Gastrocnemius medialis (tissue), 4 donors: ENCODE results near the gene PPFIA1. TPM values are rescaled to one million over a fixed set of nuclear protein-coding genes. Genes with fewer than 3 reads are reported as not detected.

Experiments used
- ATAC-seq, 2 donors: fragments of 150-250 bp; one replicate each; pipeline ENCODE4 v1.9.1; 2016
- DNase-seq, 2 donors: peaks; one replicate each; pipeline ENCODE4 v3.0.0-alpha.2; 2019
- H3K27ac ChIP-seq, 4 donors: fragments of 200-600 bp; sonication (generic); 1 replicate in 1 of 4; 2 replicates in 3 of 4; pipeline ENCODE4 v1.5.1; 2016 to 2018; ENCODE audit warnings: mild to moderate bottlenecking in 2 of 4, moderate library complexity in 1 of 4
- H3K27me3 ChIP-seq, 3 donors: fragments of 200-600 bp; sonication (generic) in 2 of 3; 1 replicate in 1 of 3; 2 replicates in 2 of 3; pipeline versions ENCODE4 v1.5.1 to v1.6.0; 2016 to 2019; ENCODE audit warnings: mild to moderate bottlenecking in 1 of 3, moderate library complexity in 1 of 3
- H3K36me3 ChIP-seq, 2 donors: fragments of 200-600 bp; sonication (generic) in 1 of 2; one replicate each; pipeline ENCODE4 v1.5.1; 2017 to 2018
- H3K4me1 ChIP-seq, 2 donors: fragments of 200-600 bp; sonication (generic) in 1 of 2; one replicate each; pipeline ENCODE4 v1.5.1; 2016 to 2017; ENCODE audit warnings: mild to moderate bottlenecking in 2 of 2
- H3K4me3 ChIP-seq, 4 donors: fragments of 200-600 bp; sonication (generic) in 3 of 4; 1 replicate in 1 of 4; 2 replicates in 3 of 4; pipeline ENCODE4 v1.5.1; 2016 to 2019; ENCODE audit warnings: mild to moderate bottlenecking in 2 of 4
- H3K9me3 ChIP-seq, 3 donors: fragments of 200-600 bp; sonication (generic) in 2 of 3; 1 replicate in 1 of 3; 2 replicates in 2 of 3; pipeline ENCODE4 v1.5.1; 2016 to 2019
- POLR2A ChIP-seq, 2 donors: fragments of 450-650 bp; IDR thresholded peaks; one replicate each; pipeline ENCODE4 v1.6.1; 2017; ENCODE audit warnings: antibody characterized with exemption in 2 of 2, mild to moderate bottlenecking in 2 of 2, moderate library complexity in 2 of 2
- in situ Hi-C, 4 donors: fragments of 200-750 bp; cut with MboI; loops; one replicate each; pipeline versions ENCODE4 v1.15.0 to v1.8.0; 2017; ENCODE audit warnings: low sequenced_read_pairs in 4 of 4
- intact Hi-C: fragments of 100-400 bp; cut with DNase I; formaldehyde crosslinking; loops from one replicate; pipeline ENCODE4 v1.15.1; 2023; ENCODE audit warnings: low total_unique reads
- total RNA-seq, 4 donors: library from RNA; depleted of rRNA; stranded (reverse); fragments of >200 nt; gene quantifications; one replicate each; pipeline versions ENCODE4 v1.1.0 to v1.2.3, GENCODE V29; 2016
- TF ChIP-seq, protein P1 (sequence below), 5 experiments: fragments of 450-650 bp in 3 of 5; fragments of 200-600 bp in 2 of 5; sonication (generic) in 2 of 5; IDR thresholded peaks in 4 of 5; conservative IDR thresholded peaks in 1 of 5; 1 replicate in 4 of 5; 2 replicates in 1 of 5; pipeline ENCODE4 v1.5.1; 2016 to 2019; ENCODE audit warnings: antibody characterized with exemption in 5 of 5, mild to moderate bottlenecking in 3 of 5, moderate library complexity in 3 of 5

Gene PPFIA1
- total RNA-seq, 4 donors from 2014 or later = 36.3 to 90.6 (median 46.0) TPM

DNA sequence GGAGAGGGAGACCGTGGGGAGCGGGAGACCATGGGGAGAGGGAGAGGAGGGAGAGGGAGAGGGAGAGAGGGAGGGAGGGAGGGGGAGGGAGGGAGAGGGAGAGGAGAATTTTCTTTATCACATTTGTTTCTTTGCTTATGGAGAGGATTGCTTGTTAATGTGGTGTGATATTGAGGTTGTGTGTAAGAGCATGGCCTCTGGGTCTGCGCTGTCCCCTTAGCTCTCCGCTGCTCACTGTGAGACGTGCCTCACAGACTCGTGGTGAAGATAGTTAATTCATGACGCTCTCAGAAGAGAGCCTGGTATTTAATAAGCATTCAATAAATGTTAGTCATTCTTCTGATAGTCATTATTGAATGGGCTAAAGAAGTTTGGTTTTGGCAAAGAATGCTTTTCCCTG lies 26.2 kb downstream of the PPFIA1 start:
- Histone ChIP-seq H3K4me3 (no peak overlapping the region), H3K27me3 (no peaks in the 10 kb centered on the region), H3K27ac (no peak overlapping the region), H3K4me1 (peaks cover 0 to 4% of the 10 kb centered on the region in 2 donors), H3K36me3 (peaks cover 0 to 12% of the 10 kb centered on the region in 2 donors), H3K9me3 (no peaks in the 10 kb centered on the region)
- intact Hi-C loops = no loop called here
- DNase-seq (no peak), ATAC-seq (no peak)
- TF ChIP-seq POLR2A (IDR thresholded peaks at IDR 0.05) = no peak
- TF ChIP-seq, protein P1, sequence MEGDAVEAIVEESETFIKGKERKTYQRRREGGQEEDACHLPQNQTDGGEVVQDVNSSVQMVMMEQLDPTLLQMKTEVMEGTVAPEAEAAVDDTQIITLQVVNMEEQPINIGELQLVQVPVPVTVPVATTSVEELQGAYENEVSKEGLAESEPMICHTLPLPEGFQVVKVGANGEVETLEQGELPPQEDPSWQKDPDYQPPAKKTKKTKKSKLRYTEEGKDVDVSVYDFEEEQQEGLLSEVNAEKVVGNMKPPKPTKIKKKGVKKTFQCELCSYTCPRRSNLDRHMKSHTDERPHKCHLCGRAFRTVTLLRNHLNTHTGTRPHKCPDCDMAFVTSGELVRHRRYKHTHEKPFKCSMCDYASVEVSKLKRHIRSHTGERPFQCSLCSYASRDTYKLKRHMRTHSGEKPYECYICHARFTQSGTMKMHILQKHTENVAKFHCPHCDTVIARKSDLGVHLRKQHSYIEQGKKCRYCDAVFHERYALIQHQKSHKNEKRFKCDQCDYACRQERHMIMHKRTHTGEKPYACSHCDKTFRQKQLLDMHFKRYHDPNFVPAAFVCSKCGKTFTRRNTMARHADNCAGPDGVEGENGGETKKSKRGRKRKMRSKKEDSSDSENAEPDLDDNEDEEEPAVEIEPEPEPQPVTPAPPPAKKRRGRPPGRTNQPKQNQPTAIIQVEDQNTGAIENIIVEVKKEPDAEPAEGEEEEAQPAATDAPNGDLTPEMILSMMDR (IDR thresholded peaks at IDR 0.05 in 4 of 5, conservative IDR thresholded peaks at IDR 0.05 in 1 of 5) = no peak
- in situ Hi-C loops = no loop called here

DNA sequence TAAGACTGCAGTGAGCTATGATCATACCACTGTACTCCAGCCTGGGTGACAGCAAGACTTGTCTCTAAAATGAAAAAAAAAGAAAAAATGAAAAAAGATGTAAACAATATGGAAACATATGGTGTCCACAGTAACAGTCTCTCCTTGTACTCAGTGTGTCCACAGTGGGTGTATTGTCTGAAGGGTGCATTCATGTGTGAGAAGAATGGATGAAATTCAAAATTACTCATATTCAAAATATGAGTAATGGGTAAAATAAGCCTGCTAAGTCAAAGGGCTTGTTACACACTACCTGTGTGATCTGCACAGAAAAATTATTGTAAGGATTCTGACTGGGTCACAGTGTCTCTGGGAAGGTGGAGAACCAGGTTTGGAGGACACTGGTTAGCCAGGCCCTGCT lies 26.9 kb downstream of the PPFIA1 start:
- DNase-seq = no peak
- intact Hi-C loops = no loop called here
- in situ Hi-C loops = no loop called here

DNA sequence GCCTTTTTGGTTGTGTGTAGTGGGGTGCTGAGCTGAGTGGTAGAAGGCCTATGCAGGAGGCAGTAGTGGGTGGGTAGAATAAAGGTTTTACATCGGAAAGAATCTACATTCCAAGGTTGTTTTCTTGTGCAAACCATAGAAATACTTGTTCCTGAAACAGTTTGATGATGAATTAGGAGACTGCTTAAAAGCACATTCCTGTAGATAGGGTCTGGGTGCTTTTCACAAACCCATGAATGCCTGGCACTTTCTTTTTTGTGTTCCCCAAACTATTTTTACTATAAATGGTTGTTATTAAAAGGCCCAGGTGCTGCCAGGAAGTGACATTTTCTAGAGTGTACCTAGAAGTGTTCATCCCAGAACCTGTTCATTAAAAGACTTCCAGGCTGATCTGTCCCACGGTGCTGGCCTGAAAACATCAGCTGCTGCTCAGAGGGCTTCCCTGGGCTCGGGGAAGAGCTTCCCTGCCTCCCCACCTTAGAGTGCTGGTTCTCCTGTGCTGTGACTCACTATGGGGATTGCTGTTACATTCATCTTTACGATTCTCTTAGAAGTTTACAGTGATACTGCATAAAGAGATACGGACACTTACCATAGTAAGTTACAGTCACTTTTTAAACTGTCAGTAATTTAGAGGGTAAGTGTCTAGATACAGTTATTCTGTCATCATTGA lies 27.9 kb downstream of the PPFIA1 start:
- in situ Hi-C loops = no loop called here
- TF ChIP-seq, protein P1 (IDR thresholded peaks at IDR 0.05 in 4 of 5, conservative IDR thresholded peaks at IDR 0.05 in 1 of 5) = no peak
- no peak for TF ChIP-seq POLR2A (IDR thresholded peaks at IDR 0.05)
- ATAC-seq (no peak), DNase-seq (no peak)
- Histone ChIP-seq H3K9me3 (no peaks in the 10 kb centered on the region), H3K36me3 (peaks cover 0 to 10% of the 10 kb centered on the region in 2 donors), H3K4me1 (peaks cover 4 to 15% of the 10 kb centered on the region in 2 donors), H3K4me3 (no peak overlapping the region), H3K27me3 (no peaks in the 10 kb centered on the region), H3K27ac (no peak overlapping the region)
- intact Hi-C loops = no loop called here

More for the DNA sequence above, 26.9 kb downstream of the PPFIA1 start:
- Histone ChIP-seq H3K4me3 (no peak overlapping the region), H3K36me3 (peaks cover 0 to 12% of the 10 kb centered on the region in 2 donors), H3K9me3 (no peaks in the 10 kb centered on the region), H3K27ac (no peak overlapping the region), H3K4me1 (peaks cover 0 to 9% of the 10 kb centered on the region in 2 donors), H3K27me3 (no peaks in the 10 kb centered on the region)
- TF ChIP-seq POLR2A (IDR thresholded peaks at IDR 0.05) = no peak
- TF ChIP-seq, protein P1 (IDR thresholded peaks at IDR 0.05 in 4 of 5, conservative IDR thresholded peaks at IDR 0.05 in 1 of 5) = no peak
- ATAC-seq = no peak

DNA sequence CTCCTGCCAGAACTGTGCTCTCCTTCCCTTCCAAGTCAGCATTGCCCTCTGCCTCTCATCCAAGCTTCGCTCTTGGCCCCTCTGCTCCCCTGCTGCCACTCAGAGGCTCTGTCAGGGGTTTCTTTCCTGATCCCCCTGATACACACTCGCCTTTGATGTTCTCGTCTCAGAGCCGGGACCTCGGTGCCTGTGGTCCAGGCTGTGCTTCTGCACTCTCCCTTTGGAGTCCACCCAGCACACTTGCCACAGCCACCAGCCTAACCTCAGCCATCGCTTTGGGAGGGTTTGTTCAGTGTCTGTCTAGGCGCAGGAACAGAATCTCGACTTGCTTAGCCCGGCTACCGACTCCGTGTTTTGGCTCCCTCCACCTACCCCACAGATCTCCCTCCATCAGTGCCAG lies 29.1 kb downstream of the PPFIA1 start:
- H3K4me3 ChIP-seq = no peak overlapping the region
- in situ Hi-C loops (no loop called here), intact Hi-C loops (no loop called here)
- peaks cover 4 to 19% of the 10 kb centered on the region in 2 donors for H3K4me1 ChIP-seq
- no peak overlapping the region for H3K27ac ChIP-seq
- ATAC-seq = no peak
- H3K27me3 ChIP-seq = no peaks in the 10 kb centered on the region
- DNase-seq = no peak
- H3K36me3 ChIP-seq = no peaks in the 10 kb centered on the region
- H3K9me3 ChIP-seq = no peaks in the 10 kb centered on the region
- TF ChIP-seq, protein P1 (IDR thresholded peaks at IDR 0.05 in 4 of 5, conservative IDR thresholded peaks at IDR 0.05 in 1 of 5) = no peak
- no peak for TF ChIP-seq POLR2A (IDR thresholded peaks at IDR 0.05)
